Fibroblast of lung (primary cell): ENCODE measurements around the gene OR4D2. TPM values are rescaled to one million over a fixed set of nuclear protein-coding genes. Genes with fewer than 3 reads are reported as not detected.
A peak's percentile ranks its signal among the peaks of the same experiment; 100 is the strongest.

Experiments
- DNase-seq, 2 donors: peaks; one replicate each; pipeline versions ENCODE4 v3.0.0 to v3.0.0-alpha.2; 2010; ENCODE audit warnings: low read depth in 2 of 2
- H2AFZ ChIP-seq: 2 replicates; pipeline ENCODE4 v1.5.1; 2012; ENCODE audit warnings: low read length, control low read depth, inconsistent platforms
- H3K27ac ChIP-seq: 2 replicates; pipeline ENCODE4 v1.5.1; 2011; ENCODE audit warnings: low read length, control low read depth; ENCODE audit not compliant: insufficient read depth
- H3K27me3 ChIP-seq: 2 replicates; pipeline ENCODE4 v1.5.1; 2011; ENCODE audit warnings: mild to moderate bottlenecking, low read length; ENCODE audit not compliant: control insufficient read depth, insufficient read depth
- H3K36me3 ChIP-seq: 2 replicates; pipeline ENCODE4 v1.5.1; 2011; ENCODE audit warnings: low read length; ENCODE audit not compliant: control insufficient read depth, insufficient read depth
- H3K4me1 ChIP-seq: 2 replicates; pipeline ENCODE4 v1.5.1; 2011; ENCODE audit warnings: low read length; ENCODE audit not compliant: control insufficient read depth, insufficient read depth; ENCODE audit errors: extremely low read depth
- H3K4me2 ChIP-seq: 2 replicates; pipeline ENCODE4 v1.5.1; 2011; ENCODE audit warnings: low read length, control low read depth; ENCODE audit not compliant: insufficient read depth; ENCODE audit errors: extremely low read depth
- H3K4me3 ChIP-seq, 4 experiments: fragments of 200-600 bp in 1 of 4; sonication (generic) in 1 of 4; replicated peaks in 1 of 4; 2 replicates each; pipeline ENCODE4 v1.5.1; 2011 to 2016; ENCODE audit warnings: low read length in 4 of 4, low read depth in 3 of 4, mild to moderate bottlenecking in 3 of 4, control low read depth in 2 of 4, inconsistent platforms in 1 of 4, mixed read lengths in 1 of 4; ENCODE audit not compliant: insufficient read depth in 1 of 4; ENCODE audit errors: control extremely low read depth in 1 of 4
- H3K79me2 ChIP-seq: 2 replicates; pipeline ENCODE4 v1.5.1; 2012; ENCODE audit warnings: mild to moderate bottlenecking, low read length, inconsistent platforms; ENCODE audit not compliant: control insufficient read depth, insufficient read depth
- H3K9ac ChIP-seq: 2 replicates; pipeline ENCODE4 v1.5.1; 2011; ENCODE audit warnings: mild to moderate bottlenecking, low read length, control low read depth; ENCODE audit not compliant: insufficient read depth
- H3K9me3 ChIP-seq: 2 replicates; pipeline ENCODE4 v1.5.1; 2012; ENCODE audit warnings: low read depth, low read length; ENCODE audit not compliant: control insufficient read depth, insufficient read depth
- H4K20me1 ChIP-seq: 2 replicates; pipeline ENCODE4 v1.5.1; 2011; ENCODE audit warnings: low read length; ENCODE audit not compliant: control insufficient read depth, insufficient read depth; ENCODE audit errors: extremely low read depth
- CTCF ChIP-seq, 2 donors: IDR thresholded peaks in 1 of 2; conservative IDR thresholded peaks in 1 of 2; 1 replicate in 1 of 2; 2 replicates in 1 of 2; pipeline ENCODE4 v1.5.1; 2011 to 2012; ENCODE audit warnings: low read length in 2 of 2, control low read depth in 1 of 2, inconsistent platforms in 1 of 2, low read depth in 1 of 2, mild to moderate bottlenecking in 1 of 2
- EZH2 ChIP-seq: IDR thresholded peaks from 2 replicates; pipeline ENCODE4 v1.5.1; 2012; ENCODE audit warnings: low read length, control low read depth, mild to moderate bottlenecking; ENCODE audit errors: missing control alignments
- polyA plus RNA-seq, 2 donors: library from polyadenylated mRNA; depleted of rRNA in 1 of 2; stranded (reverse) in 1 of 2; unstranded in 1 of 2; fragments of >200 nt; gene quantifications; 2 replicates each; pipeline ENCODE4 v1.2.1, GENCODE V29; 2011 to 2012; ENCODE audit warnings: missing spikeins in 1 of 2
- total RNA-seq: library from RNA; depleted of rRNA; stranded (reverse); fragments of >200 nt; gene quantifications from 2 replicates; pipeline ENCODE4 v1.2.1, GENCODE V29; 2014

OR4D2 gene
- total and polyA plus RNA-seq, 2 donors (not counting 1 experiment from before 2014, with no cell fraction given): not detected

GRCh38 chr17:58183514-58183913 lies 16.7 kb downstream of the OR4D2 start:
- H3K27me3 ChIP-seq: peaks cover 8% of the 10 kb centered on the region

DNA sequence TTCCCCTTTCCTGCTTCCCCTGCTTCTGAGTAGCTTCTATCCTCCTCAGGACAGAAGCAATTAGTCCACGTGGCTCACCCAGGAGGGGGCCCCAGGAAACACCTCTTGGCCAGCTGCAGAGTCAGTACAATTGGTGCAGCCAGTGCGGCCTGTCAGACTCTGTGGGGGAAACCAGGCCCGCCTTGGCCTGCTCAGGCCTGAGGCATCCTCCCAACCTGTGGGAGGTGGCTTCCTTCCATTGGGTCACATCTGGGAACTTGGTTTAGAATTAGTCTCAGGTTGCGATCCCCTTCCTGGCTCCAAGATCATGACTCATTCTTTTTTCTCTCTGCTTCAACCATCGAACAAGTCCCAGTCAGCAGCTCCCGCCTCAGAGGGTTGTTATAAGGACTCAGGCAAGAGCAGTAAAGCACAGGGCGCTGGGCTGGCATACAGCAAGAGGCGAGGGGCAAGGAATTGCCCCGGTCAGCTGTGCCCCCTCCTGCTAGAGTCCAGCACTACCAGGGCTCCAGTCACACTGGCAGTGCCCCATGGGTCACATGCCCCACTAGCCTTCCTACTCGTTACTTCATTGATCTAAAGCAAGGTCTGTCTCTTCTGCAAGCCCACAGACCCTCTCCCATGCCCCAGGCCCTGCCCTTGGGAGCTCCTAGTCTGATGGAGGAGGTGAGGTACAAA lies 17.7 kb downstream of the OR4D2 start:
- H4K20me1 ChIP-seq: no peaks in the 10 kb centered on the region
- DNase-seq: peak; percentile 21 to 86
- H2AFZ ChIP-seq: no peak overlapping the region
- H3K9ac ChIP-seq: no peak overlapping the region
- no peak for TF ChIP-seq CTCF (conservative IDR thresholded peaks at IDR 0.05 in 1 of 2, IDR thresholded peaks at IDR 0.05 in 1 of 2; ENCODE audit: low read depth in 1 of 2, low read length in 2 of 2)
- no peak for TF ChIP-seq EZH2
- H3K4me2 ChIP-seq: no peak overlapping the region
- H3K27ac ChIP-seq: no peak overlapping the region
- H3K79me2 ChIP-seq: no peaks in the 10 kb centered on the region
- H3K9me3 ChIP-seq: no peaks in the 10 kb centered on the region
- H3K4me3 ChIP-seq: no peak overlapping the region
- peaks cover under 1% of the 10 kb centered on the region for H3K4me1 ChIP-seq
- H3K27me3 ChIP-seq: peaks cover 8% of the 10 kb centered on the region
- no peaks in the 10 kb centered on the region for H3K36me3 ChIP-seq

More at GRCh38 chr17:58183514-58183913, 16.7 kb downstream of the OR4D2 start:
- no peak overlapping the region for H3K9ac ChIP-seq
- H3K4me1 ChIP-seq: no peaks in the 10 kb centered on the region
- no peaks in the 10 kb centered on the region for H3K36me3 ChIP-seq
- no peaks in the 10 kb centered on the region for H4K20me1 ChIP-seq
- H3K4me2 ChIP-seq: no peak overlapping the region
- DNase-seq: no peak
- no peak overlapping the region for H3K27ac ChIP-seq
- H3K79me2 ChIP-seq: no peaks in the 10 kb centered on the region
- no peaks in the 10 kb centered on the region for H3K9me3 ChIP-seq
- H3K4me3 ChIP-seq: no peak overlapping the region
- no peak overlapping the region for H2AFZ ChIP-seq
- TF ChIP-seq CTCF (conservative IDR thresholded peaks at IDR 0.05 in 1 of 2, IDR thresholded peaks at IDR 0.05 in 1 of 2; ENCODE audit: low read depth in 1 of 2, low read length in 2 of 2): no peak
- TF ChIP-seq EZH2: no peak

GRCh38 chr17:58184986-58185761 lies 18.4 kb downstream of the OR4D2 start:
- Histone ChIP-seq H3K4me3 (no peak overlapping the region), H2AFZ (no peak overlapping the region), H3K36me3 (no peaks in the 10 kb centered on the region), H3K27me3 (peaks cover 8% of the 10 kb centered on the region), H3K9ac (no peak overlapping the region), H4K20me1 (no peaks in the 10 kb centered on the region), H3K27ac (no peak overlapping the region), H3K79me2 (no peaks in the 10 kb centered on the region), H3K9me3 (no peaks in the 10 kb centered on the region), H3K4me2 (no peak overlapping the region), H3K4me1 (peaks cover 7% of the 10 kb centered on the region)
- no peak for DNase-seq
- TF ChIP-seq EZH2 (no peak), CTCF (conservative IDR thresholded peaks at IDR 0.05 in 1 of 2, IDR thresholded peaks at IDR 0.05 in 1 of 2; ENCODE audit: low read depth in 1 of 2, low read length in 2 of 2) (no peak)
